Ishikawa (cell line): ENCODE data around the gene TBC1D30.

Experiments used
- CEBPB ChIP-seq: IDR thresholded peaks from 2 replicates; pipeline ENCODE4 v1.6.1; 2012
- CREB1 ChIP-seq: IDR thresholded peaks from 2 replicates; pipeline ENCODE4 v1.6.1; 2012; ENCODE audit warnings: low read depth
- EGR1 ChIP-seq: IDR thresholded peaks from 2 replicates; pipeline ENCODE4 v1.6.1; 2012
- EP300 ChIP-seq: IDR thresholded peaks from 2 replicates; pipeline ENCODE4 v1.6.1; 2012; ENCODE audit warnings: borderline replicate concordance
- FOXM1 ChIP-seq: IDR thresholded peaks from 2 replicates; pipeline ENCODE4 v1.6.1; 2012; ENCODE audit warnings: low read depth, borderline replicate concordance
- MAX ChIP-seq: IDR thresholded peaks from 2 replicates; pipeline ENCODE4 v1.6.1; 2012
- RAD21 ChIP-seq: IDR thresholded peaks from 2 replicates; pipeline ENCODE4 v1.6.1; 2012; ENCODE audit warnings: low read depth
- TAF1 ChIP-seq: IDR thresholded peaks from 2 replicates; pipeline ENCODE4 v1.6.1; 2012; ENCODE audit warnings: low read depth, mild to moderate bottlenecking
- YY1 ChIP-seq: IDR thresholded peaks from 2 replicates; pipeline ENCODE4 v1.6.1; 2012; ENCODE audit warnings: low read depth
- TF ChIP-seq, protein P1 (sequence below): IDR thresholded peaks from 2 replicates; pipeline ENCODE4 v1.6.1; 2012; ENCODE audit warnings: low read depth, mild to moderate bottlenecking

GRCh38 chr12:64876388-64877071 is 52.1 kb downstream of the TBC1D30 start:
- no peak for TF ChIP-seq RAD21
- TF ChIP-seq CREB1 = no peak
- TF ChIP-seq EGR1 = no peak
- no peak for TF ChIP-seq EP300
- TF ChIP-seq FOXM1 = no peak
- TF ChIP-seq MAX = no peak
- TF ChIP-seq CEBPB = no peak
- no peak for TF ChIP-seq TAF1
- TF ChIP-seq YY1 = no peak
- TF ChIP-seq, protein P1, sequence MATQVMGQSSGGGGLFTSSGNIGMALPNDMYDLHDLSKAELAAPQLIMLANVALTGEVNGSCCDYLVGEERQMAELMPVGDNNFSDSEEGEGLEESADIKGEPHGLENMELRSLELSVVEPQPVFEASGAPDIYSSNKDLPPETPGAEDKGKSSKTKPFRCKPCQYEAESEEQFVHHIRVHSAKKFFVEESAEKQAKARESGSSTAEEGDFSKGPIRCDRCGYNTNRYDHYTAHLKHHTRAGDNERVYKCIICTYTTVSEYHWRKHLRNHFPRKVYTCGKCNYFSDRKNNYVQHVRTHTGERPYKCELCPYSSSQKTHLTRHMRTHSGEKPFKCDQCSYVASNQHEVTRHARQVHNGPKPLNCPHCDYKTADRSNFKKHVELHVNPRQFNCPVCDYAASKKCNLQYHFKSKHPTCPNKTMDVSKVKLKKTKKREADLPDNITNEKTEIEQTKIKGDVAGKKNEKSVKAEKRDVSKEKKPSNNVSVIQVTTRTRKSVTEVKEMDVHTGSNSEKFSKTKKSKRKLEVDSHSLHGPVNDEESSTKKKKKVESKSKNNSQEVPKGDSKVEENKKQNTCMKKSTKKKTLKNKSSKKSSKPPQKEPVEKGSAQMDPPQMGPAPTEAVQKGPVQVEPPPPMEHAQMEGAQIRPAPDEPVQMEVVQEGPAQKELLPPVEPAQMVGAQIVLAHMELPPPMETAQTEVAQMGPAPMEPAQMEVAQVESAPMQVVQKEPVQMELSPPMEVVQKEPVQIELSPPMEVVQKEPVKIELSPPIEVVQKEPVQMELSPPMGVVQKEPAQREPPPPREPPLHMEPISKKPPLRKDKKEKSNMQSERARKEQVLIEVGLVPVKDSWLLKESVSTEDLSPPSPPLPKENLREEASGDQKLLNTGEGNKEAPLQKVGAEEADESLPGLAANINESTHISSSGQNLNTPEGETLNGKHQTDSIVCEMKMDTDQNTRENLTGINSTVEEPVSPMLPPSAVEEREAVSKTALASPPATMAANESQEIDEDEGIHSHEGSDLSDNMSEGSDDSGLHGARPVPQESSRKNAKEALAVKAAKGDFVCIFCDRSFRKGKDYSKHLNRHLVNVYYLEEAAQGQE = no peak
